Fibroblast of villous mesenchyme (primary cell): ENCODE results near the gene MYO7B. TPM values are rescaled to one million over a fixed set of nuclear protein-coding genes. Genes with fewer than 3 reads are reported as not detected.

Source experiments
- DNase-seq: peaks from one replicate; pipeline ENCODE4 v3.0.0-alpha.2; 2010; ENCODE audit warnings: low read depth
- H3K4me3 ChIP-seq: 2 replicates; pipeline ENCODE4 v1.5.1; 2011; ENCODE audit warnings: low read depth, mild to moderate bottlenecking, low read length
- CTCF ChIP-seq: IDR thresholded peaks from 2 replicates; pipeline ENCODE4 v1.5.1; 2012; ENCODE audit warnings: low read depth, mild to moderate bottlenecking, low read length; ENCODE audit not compliant: insufficient read depth
- total RNA-seq: library from RNA; depleted of rRNA; stranded (reverse); fragments of >200 nt; gene quantifications from 2 replicates; pipeline ENCODE4 v1.2.3, GENCODE V29; 2012

MYO7B gene
- total RNA-seq, 1 donor, result 0.86 TPM

- DNase-seq, result no peak
- no peak for TF ChIP-seq CTCF
- no peak overlapping the region for H3K4me3 ChIP-seq
Measured at GRCh38 chr2:127618551-127619202, 83.2 kb downstream of the MYO7B start.

GRCh38 chr2:127619203-127619590, 83.7 kb downstream of the MYO7B start:
- H3K4me3 ChIP-seq, result no peak overlapping the region
- no peak for TF ChIP-seq CTCF
- DNase-seq, result no peak

- DNase-seq, result no peak
- H3K4me3 ChIP-seq, result no peak overlapping the region
- no peak for TF ChIP-seq CTCF
Measured at GRCh38 chr2:127619877-127620705, 84.6 kb downstream of the MYO7B start.

GRCh38 chr2:127620866-127621265, 85.4 kb downstream of the MYO7B start:
- H3K4me3 ChIP-seq, result no peak overlapping the region

GRCh38 chr2:127621981-127622431, 86.5 kb downstream of the MYO7B start:
- no peak for DNase-seq
- no peak for TF ChIP-seq CTCF
- H3K4me3 ChIP-seq, result no peak overlapping the region

More at GRCh38 chr2:127620866-127621265, 85.4 kb downstream of the MYO7B start:
- TF ChIP-seq CTCF, result no peak
- DNase-seq, result no peak

GRCh38 chr2:127622561-127623387, 87.3 kb downstream of the MYO7B start:
- DNase-seq, result no peak
- no peak overlapping the region for H3K4me3 ChIP-seq
- no peak for TF ChIP-seq CTCF
